CD4-positive, alpha-beta T cell treated with Interleukin-4 for 1 hour (primary cell): Measurements from ENCODE around the gene PRKD1.

ENCODE experiments used
- DNase-seq, 2 donors: peaks; one replicate each; pipeline ENCODE4 v3.0.0-alpha.2; 2020 to 2022

PRKD1 gene

GRCh38 chr14:29580763-29581162 lies 346.9 kb downstream of the PRKD1 start:
- DNase-seq, result no peak

DNA sequence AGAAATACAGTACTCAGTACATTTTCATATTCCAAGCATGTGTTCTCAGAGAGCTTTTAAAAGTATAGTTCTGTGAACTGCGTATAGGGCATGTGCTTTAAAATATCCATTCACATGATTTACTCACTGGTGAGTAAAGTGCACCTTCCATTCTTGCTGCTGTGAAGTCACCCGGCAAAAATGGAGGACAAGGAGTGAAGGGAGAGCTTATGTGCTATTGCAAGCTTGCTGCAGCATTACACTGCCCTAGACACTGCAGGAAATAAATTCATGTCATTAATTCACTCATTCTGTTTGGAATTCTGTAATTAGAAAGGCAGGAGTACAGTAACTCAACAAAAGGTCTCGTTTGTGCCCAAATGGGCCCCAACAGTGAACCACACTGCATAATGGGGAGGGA lies 347.8 kb downstream of the PRKD1 start:
- DNase-seq, result no peak

DNA sequence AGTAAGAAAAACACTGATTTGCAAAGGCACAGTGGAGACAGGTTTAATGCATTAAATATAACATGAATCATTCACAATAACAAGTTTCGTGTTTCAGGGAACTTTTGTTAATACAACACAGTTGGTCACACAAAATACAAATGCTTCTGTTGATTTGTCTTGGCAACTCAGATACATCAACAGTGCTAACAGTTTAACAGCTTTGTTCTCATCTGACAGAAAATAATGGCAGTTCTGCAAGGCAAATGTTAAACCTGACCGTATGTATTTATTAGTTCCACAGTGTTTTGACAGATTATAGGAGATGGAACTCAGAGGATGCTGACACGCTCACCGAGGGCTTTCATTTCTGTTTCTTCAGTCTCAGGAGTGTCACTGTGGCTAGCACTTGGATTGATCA lies 350.7 kb downstream of the PRKD1 start:
- DNase-seq, result no peak

DNA sequence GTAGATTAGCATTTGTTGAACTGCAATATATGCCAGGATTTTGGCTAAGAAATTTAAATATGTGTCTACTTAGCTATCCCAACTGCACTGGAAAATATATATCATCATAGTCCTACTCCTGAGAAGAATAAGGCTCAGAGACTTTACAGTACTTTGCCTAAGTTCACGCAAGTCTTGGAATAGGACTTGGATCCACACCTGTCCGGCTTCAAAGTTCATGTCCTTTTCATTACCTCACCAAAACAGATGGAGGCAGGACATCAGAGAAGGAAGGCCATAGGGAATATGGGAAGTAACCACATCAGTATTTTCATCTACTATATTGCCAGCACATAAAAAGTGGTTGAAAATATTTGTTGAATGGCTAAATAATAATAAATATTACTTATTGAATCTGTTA lies 358.5 kb downstream of the PRKD1 start:
- no peak for DNase-seq

GRCh38 chr14:29566194-29566593 lies 361.5 kb downstream of the PRKD1 start:
- DNase-seq, result no peak

GRCh38 chr14:29558516-29558915 lies 369.1 kb downstream of the PRKD1 start:
- DNase-seq, result no peak

DNA sequence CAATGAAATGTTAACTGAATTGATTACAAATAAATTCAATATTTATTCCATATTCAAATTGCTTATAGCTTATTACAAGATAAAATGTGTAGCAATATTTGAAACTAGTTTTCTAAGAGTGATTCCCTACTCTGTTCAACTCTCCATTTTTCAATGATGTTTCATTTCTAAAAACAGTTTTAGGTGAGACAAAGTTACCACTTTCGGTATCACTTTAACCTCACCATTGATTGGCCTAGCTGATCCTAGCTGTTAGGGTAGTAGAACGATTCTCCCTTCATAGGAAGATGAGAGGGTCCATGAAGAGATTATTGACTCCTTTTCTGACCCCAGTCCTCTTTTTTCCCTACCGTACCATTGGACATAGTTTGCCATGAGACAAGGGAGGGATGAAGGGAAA lies 373.3 kb downstream of the PRKD1 start:
- no peak for DNase-seq

DNA sequence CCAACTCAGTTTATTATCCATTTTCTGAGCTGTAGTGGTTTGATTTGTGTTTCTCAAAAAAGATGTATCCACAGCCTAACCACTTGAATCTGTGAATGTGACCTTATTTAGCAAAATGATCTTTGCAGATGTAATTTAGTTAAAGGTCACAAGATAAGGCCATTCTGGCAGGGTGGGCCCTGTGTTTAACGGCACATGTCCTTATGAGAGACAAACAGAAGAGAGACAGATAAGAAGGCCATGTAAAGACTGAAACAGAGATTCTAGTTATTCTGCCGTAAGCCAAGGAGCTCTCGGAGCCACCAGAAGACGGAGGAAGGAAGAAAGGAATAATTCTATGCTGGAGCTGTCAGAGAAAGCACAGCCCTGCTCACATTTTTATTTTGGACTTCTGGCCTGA lies 374.2 kb downstream of the PRKD1 start:
- no peak for DNase-seq

DNA sequence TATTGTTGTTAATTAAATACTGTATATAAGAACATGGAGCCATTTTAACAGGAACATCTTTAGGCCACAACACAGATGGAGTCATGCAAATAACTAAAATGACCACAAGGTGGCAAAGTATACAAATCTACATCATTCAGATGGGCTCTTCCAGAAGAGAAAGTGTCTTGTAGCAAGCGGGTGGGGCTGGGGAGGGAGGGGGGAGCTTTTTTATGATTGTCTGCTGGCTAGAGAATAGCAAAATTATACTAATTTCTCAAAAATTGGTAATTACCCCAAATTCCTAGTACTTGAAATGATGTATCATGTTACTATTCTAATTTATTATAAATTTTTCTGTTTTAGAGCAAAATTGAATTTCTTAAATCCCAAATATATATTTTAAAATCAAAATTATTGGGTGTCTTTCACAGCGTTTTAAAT lies 378.7 kb downstream of the PRKD1 start:
- DNase-seq, result no peak

- DNase-seq, result no peak
These were observed 381.9 kb downstream of the PRKD1 start for GRCh38 chr14:29545714-29546113.

- no peak for DNase-seq
These were observed 390.6 kb downstream of the PRKD1 start for GRCh38 chr14:29536886-29537511.

DNA sequence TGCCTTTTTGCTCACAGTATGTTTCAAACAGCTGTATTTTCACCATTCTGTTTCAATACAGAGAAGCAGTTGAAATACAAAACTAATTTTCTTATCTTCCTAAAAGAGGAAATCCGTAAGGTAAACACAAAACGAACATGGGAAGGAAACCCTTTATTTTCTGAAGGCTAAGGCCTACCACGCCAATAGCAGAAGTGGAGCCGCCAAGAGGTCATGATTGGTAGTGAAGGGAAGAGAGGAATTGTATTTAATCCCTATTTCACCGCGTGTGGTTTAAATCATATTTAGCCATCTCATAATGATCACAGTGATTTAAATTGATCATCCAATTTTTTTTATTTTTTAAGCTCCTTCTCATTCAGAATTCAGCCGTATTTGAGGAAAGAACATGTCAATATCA lies 398.2 kb downstream of the PRKD1 start:
- no peak for DNase-seq

- DNase-seq, result no peak
These were observed 398.8 kb downstream of the PRKD1 start for GRCh38 chr14:29528889-29529288.

DNA sequence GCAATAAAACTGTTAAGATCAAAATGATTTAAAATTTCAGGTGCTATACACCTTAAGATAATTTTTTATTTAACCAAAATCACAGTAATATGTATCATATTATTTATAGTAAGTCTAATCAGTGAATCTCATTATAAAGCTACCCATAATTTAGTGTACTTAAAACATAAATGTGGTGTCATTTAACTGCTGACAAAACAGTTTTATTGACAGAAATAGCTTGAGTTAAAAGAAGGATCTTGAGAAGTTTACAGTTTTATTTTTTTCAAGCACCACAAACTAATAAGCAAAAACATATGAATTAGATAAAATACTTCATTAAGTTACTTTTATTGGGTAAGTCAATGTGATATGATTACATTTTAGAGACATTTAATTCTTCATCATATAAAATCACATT lies 400.4 kb downstream of the PRKD1 start:
- no peak for DNase-seq
